DOHH2 (cell line): ENCODE measurements around the gene MAP3K10.

Experiments used
- H3F3A ChIP-seq: fragments of 200-600 bp; sonication (generic), shearing (Covaris generic); 2 replicates; pipeline ENCODE4 v1.6.0; 2016; ENCODE audit warnings: antibody characterized with exemption, mild to moderate bottlenecking; ENCODE audit not compliant: control insufficient read depth, insufficient read depth
- H3K27ac ChIP-seq: fragments of 200-600 bp; sonication (generic); 2 replicates; pipeline ENCODE4 v1.5.1; 2014; ENCODE audit warnings: low read depth, mild to moderate bottlenecking, low read length, moderate library complexity
- H3K27me3 ChIP-seq: fragments of 200-600 bp; sonication (generic); 2 replicates; pipeline ENCODE4 v1.6.1; 2014; ENCODE audit warnings: mild to moderate bottlenecking, low read length, mixed read lengths; ENCODE audit not compliant: control insufficient read depth
- H3K36me3 ChIP-seq: fragments of 200-600 bp; sonication (generic); 2 replicates; pipeline ENCODE4 v1.6.1; 2014; ENCODE audit warnings: mild to moderate bottlenecking, low read length, moderate library complexity, mixed read lengths; ENCODE audit not compliant: control insufficient read depth
- H3K4me1 ChIP-seq: fragments of 200-600 bp; sonication (generic); 2 replicates; pipeline ENCODE4 v1.6.1; 2014; ENCODE audit warnings: mild to moderate bottlenecking, low read length, mixed read lengths; ENCODE audit not compliant: control insufficient read depth
- H3K4me2 ChIP-seq: fragments of 200-600 bp; sonication (generic); 2 replicates; pipeline ENCODE4 v1.6.0; 2014; ENCODE audit warnings: mild to moderate bottlenecking, low read length, moderate library complexity
- H3K4me3 ChIP-seq: fragments of 200-600 bp; sonication (generic); 2 replicates; pipeline ENCODE4 v1.5.1; 2014; ENCODE audit warnings: mild to moderate bottlenecking, low read length, mixed read lengths
- H3K79me2 ChIP-seq: fragments of 200-600 bp; sonication (generic); 2 replicates; pipeline ENCODE4 v1.6.1; 2014; ENCODE audit warnings: mild to moderate bottlenecking, low read length, mixed read lengths; ENCODE audit not compliant: control insufficient read depth
- H3K9me2 ChIP-seq: fragments of 200-600 bp; sonication (generic); replicated peaks from 2 replicates; pipeline ENCODE4 v1.6.1; 2014; ENCODE audit warnings: mild to moderate bottlenecking, low read length, mixed read lengths; ENCODE audit not compliant: control insufficient read depth
- H3K9me3 ChIP-seq: fragments of 200-600 bp; sonication (generic); 2 replicates; pipeline ENCODE4 v1.6.1; 2014; ENCODE audit warnings: antibody characterized with exemption, low read length, mixed read lengths; ENCODE audit not compliant: control insufficient read depth, insufficient read depth
- H4K20me1 ChIP-seq: fragments of 200-600 bp; sonication (generic); 2 replicates; pipeline ENCODE4 v1.6.0; 2014; ENCODE audit warnings: low read depth, mild to moderate bottlenecking, antibody characterized with exemption, low read length, moderate library complexity; ENCODE audit not compliant: control insufficient read depth, insufficient read depth
- EZH2phosphoT487 ChIP-seq: fragments of 200-600 bp; sonication (generic); IDR thresholded peaks from 2 replicates; pipeline ENCODE4 v1.6.1; 2017; ENCODE audit warnings: borderline replicate concordance, mild to moderate bottlenecking, antibody characterized with exemption, low read length, moderate library complexity, mixed read lengths
- TF ChIP-seq, protein P1 (sequence below): fragments of 200-600 bp; sonication (generic); IDR thresholded peaks from one replicate; pipeline ENCODE4 v1.5.1; 2014; ENCODE audit warnings: antibody characterized with exemption, mild to moderate bottlenecking, low read depth, low read length; ENCODE audit not compliant: poor library complexity, severe bottlenecking

The MAP3K10 gene

DNA sequence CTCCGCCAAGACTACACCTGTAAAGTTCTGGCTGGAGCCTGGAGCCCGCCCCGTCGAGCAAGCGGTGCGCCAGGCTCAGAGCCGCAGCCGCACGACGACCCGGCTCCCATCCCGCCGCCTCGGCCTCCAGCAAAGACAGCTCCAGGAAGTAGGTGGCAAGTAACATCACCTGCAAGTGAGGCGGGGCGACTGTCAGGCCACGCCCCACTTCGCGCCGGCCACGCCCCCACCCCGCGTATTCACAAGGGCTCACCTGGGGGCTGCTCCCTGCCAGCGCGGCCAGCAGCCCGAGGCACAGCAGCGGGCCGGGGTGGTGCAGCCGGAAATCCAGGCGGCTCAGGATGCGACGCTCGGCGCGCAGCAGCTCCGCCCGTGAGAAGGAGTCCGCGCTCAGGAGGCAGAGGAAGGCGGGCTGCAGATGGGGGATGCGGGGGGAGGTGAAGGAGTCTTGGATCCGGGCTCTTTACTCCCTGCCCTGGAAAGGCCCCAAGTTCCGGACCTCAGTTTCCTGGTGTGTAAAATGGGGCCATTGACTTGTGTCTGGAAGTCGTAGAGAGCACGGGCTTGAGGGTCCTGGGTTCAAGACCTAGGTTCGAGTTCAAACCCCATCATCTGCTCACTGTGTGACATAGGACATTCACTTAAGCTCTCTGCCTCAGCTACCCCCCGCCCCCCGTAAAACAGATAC, 32.1 kb downstream of the MAP3K10 start:
- Histone ChIP-seq H3K79me2 (no peaks in the 10 kb centered on the region), H3K4me1 (no peaks in the 10 kb centered on the region), H3K9me3 (peaks cover 12% of the 10 kb centered on the region; the same call in 1 of the 2 replicates), H3K9me2 (no peaks in the 10 kb centered on the region), H3K27ac (no peak overlapping the region), H3K27me3 (peaks cover 6% of the 10 kb centered on the region; the same call in 1 of the 2 replicates), H3K4me3 (no peak overlapping the region), H3F3A (no peaks in the 10 kb centered on the region), H3K36me3 (no peaks in the 10 kb centered on the region), H4K20me1 (no peaks in the 10 kb centered on the region), H3K4me2 (no peak overlapping the region)
- TF ChIP-seq, protein P1, sequence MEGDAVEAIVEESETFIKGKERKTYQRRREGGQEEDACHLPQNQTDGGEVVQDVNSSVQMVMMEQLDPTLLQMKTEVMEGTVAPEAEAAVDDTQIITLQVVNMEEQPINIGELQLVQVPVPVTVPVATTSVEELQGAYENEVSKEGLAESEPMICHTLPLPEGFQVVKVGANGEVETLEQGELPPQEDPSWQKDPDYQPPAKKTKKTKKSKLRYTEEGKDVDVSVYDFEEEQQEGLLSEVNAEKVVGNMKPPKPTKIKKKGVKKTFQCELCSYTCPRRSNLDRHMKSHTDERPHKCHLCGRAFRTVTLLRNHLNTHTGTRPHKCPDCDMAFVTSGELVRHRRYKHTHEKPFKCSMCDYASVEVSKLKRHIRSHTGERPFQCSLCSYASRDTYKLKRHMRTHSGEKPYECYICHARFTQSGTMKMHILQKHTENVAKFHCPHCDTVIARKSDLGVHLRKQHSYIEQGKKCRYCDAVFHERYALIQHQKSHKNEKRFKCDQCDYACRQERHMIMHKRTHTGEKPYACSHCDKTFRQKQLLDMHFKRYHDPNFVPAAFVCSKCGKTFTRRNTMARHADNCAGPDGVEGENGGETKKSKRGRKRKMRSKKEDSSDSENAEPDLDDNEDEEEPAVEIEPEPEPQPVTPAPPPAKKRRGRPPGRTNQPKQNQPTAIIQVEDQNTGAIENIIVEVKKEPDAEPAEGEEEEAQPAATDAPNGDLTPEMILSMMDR: no peak
- TF ChIP-seq EZH2phosphoT487: no peak

DNA sequence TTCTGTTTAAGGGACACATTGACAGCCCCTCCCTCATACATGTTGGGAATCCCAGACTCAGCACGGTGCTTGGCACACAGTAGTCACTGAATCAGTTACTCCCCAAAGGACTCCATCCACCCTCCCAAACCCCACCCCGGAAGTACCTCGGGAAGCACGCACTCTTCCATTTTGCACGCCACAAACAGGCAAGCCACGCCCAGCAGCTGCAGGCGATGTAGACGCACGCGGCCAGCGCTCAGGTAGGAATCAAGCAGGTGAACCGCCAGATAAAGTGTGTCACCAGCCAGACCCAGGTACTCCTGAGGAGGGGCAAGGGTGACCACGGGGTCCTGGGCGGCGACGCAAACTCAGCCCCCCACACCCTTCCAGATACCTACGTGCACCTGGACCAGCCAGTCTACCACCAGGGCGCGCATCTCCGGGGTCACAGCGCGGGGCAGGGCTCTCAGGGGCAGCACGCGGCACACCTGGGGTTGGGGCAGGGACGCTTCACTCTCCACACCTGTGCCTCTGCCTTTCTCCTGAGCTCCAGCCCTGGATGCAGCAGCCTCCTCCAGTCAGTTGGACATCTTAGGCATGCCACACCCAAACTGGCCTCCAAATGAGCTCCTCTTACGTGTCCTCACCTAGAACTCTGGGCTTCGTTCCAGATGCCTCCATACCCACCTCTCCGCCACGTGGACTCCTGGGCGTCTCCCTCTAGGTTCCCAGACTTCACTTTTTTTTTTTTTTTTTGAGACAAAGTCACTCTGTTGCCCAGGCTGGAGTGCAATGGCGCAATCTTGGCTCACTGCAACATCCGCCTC, 33.3 kb downstream of the MAP3K10 start:
- no peak for TF ChIP-seq EZH2phosphoT487
- TF ChIP-seq, protein P1: no peak
- Histone ChIP-seq H3K4me1 (no peaks in the 10 kb centered on the region), H3K4me2 (no peak overlapping the region), H3K27me3 (0 out of 2 replicates have a peak, but pooled peaks cover 4% of the 10 kb centered on the region), H4K20me1 (0 out of 2 replicates have a peak, but pooled peaks cover 2% of the 10 kb centered on the region), H3K4me3 (no peak overlapping the region), H3K36me3 (no peaks in the 10 kb centered on the region), H3K9me2 (no peaks in the 10 kb centered on the region), H3F3A (peaks cover 2% of the 10 kb centered on the region; the same call in 1 of the 2 replicates), H3K27ac (no peak overlapping the region), H3K9me3 (peaks cover 12% of the 10 kb centered on the region; the same call in 1 of the 2 replicates), H3K79me2 (no peaks in the 10 kb centered on the region)

DNA sequence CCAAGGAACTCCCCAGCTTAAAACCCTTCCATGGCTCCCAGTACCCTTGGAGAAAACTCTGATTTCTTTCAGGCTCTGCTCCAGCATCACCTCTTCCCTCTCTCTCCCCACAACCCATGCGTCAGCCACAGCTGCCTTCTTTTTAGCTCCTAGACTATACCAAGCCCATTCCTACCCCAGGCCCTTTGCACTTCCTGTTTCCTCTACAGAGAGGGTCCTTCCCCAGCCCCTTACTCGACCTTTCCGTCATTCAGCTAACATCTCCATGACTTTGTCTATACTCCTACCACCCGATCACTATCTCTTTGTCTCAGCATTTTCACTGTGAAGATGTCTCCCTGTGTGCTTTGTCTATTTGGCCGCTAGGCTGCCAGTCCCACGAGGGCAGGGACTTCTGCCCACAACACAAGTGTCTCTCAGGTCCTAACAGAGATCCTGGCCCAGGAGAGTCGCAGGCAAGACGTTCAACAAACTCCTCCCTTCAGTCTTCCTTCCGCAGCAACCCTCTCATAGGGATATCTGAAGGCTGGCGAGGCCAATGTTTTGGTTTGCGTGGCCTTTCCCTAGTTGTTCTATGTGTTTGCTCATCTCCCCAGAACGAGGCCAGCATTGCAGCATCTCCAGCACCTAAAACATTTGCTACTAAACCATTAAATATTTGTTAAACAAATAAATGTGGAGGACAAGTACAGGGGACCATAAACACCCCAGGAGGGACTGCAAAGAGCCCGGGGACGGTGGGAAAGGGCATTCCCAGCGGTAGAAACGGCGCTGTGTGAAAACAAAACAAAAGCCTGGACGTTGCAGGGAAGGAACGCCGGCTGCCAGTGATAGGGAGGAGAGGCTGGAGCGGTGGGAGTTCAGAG, 34.4 kb downstream of the MAP3K10 start:
- Histone ChIP-seq H3K9me2 (no peaks in the 10 kb centered on the region), H4K20me1 (0 out of 2 replicates have a peak, but pooled peaks cover 4% of the 10 kb centered on the region), H3K4me3 (no peak overlapping the region), H3K4me2 (no peak overlapping the region), H3F3A (peaks cover 5% of the 10 kb centered on the region; the same call in 1 of the 2 replicates), H3K36me3 (no peaks in the 10 kb centered on the region), H3K79me2 (no peaks in the 10 kb centered on the region), H3K4me1 (no peaks in the 10 kb centered on the region), H3K27me3 (no peaks in the 10 kb centered on the region), H3K27ac (no peak overlapping the region), H3K9me3 (peaks cover 12% of the 10 kb centered on the region; the same call in 1 of the 2 replicates)
- TF ChIP-seq, protein P1: no peak
- TF ChIP-seq EZH2phosphoT487: no peak
